ENCODE results near the gene NHSL1.

GRCh38 chr6:138518054-138518453 lies 18.8 kb upstream of the NHSL1 start:
- TF ChIP-seq, protein P1, sequence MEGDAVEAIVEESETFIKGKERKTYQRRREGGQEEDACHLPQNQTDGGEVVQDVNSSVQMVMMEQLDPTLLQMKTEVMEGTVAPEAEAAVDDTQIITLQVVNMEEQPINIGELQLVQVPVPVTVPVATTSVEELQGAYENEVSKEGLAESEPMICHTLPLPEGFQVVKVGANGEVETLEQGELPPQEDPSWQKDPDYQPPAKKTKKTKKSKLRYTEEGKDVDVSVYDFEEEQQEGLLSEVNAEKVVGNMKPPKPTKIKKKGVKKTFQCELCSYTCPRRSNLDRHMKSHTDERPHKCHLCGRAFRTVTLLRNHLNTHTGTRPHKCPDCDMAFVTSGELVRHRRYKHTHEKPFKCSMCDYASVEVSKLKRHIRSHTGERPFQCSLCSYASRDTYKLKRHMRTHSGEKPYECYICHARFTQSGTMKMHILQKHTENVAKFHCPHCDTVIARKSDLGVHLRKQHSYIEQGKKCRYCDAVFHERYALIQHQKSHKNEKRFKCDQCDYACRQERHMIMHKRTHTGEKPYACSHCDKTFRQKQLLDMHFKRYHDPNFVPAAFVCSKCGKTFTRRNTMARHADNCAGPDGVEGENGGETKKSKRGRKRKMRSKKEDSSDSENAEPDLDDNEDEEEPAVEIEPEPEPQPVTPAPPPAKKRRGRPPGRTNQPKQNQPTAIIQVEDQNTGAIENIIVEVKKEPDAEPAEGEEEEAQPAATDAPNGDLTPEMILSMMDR (IDR thresholded peaks at IDR 0.05): no peak
- TF ChIP-seq POLR2AphosphoS5 (IDR thresholded peaks at IDR 0.05) (no peak), POLR2A (IDR thresholded peaks at IDR 0.05) (no peak), EP300 (IDR thresholded peaks at IDR 0.05) (no peak)

All from sigmoid colon (tissue), 4 donors.